ENCODE results near the gene CTNND2. TPM values are rescaled to one million over a fixed set of nuclear protein-coding genes. Genes with fewer than 3 reads are reported as not detected.

The CTNND2 gene
- polyA plus RNA-seq, 1 donor from 2014 or later: 67.0 TPM

- Histone ChIP-seq H3K9me3 (ENCODE audit: low read length) (no peaks in the 10 kb centered on the region), H4K20me1 (ENCODE audit: insufficient read depth) (no peaks in the 10 kb centered on the region), H2AFZ (ENCODE audit: low read depth, low read length) (no peak overlapping the region), H3K79me2 (replicated peaks; ENCODE audit: insufficient read depth, low read length) (no peaks in the 10 kb centered on the region), H3K27me3 (ENCODE audit: insufficient read depth, low read depth, low read length) (no peaks in the 10 kb centered on the region), H3K9ac (ENCODE audit: low read length) (no peak overlapping the region), H3K4me2 (ENCODE audit: low read length) (no peak overlapping the region), H3K27ac (ENCODE audit: low read length) (no peak overlapping the region), H3K9me2 (ENCODE audit: insufficient read depth, low read length) (no peaks in the 10 kb centered on the region), H3K36me3 (ENCODE audit: insufficient read depth, low read length) (no peaks in the 10 kb centered on the region), H3K4me3 (ENCODE audit: low read length) (no peak overlapping the region), H3F3A (ENCODE audit: insufficient read depth, low read length, poor library complexity, severe bottlenecking) (no peaks in the 10 kb centered on the region)
- TF ChIP-seq SMC3 (conservative IDR thresholded peaks at IDR 0.05; ENCODE audit: poor library complexity): no peak
- TF ChIP-seq POLR2AphosphoS5 (IDR thresholded peaks at IDR 0.05): no peak
- TF ChIP-seq REST (IDR thresholded peaks at IDR 0.05; ENCODE audit: borderline replicate concordance): no peak
- TF ChIP-seq EP300 (conservative IDR thresholded peaks at IDR 0.05; ENCODE audit: poor library complexity, severe bottlenecking): no peak
- no peak for TF ChIP-seq EZH2 (IDR thresholded peaks at IDR 0.05; ENCODE audit: borderline replicate concordance, insufficient read depth, low read length, poor library complexity, severe bottlenecking)
- TF ChIP-seq, protein P1, sequence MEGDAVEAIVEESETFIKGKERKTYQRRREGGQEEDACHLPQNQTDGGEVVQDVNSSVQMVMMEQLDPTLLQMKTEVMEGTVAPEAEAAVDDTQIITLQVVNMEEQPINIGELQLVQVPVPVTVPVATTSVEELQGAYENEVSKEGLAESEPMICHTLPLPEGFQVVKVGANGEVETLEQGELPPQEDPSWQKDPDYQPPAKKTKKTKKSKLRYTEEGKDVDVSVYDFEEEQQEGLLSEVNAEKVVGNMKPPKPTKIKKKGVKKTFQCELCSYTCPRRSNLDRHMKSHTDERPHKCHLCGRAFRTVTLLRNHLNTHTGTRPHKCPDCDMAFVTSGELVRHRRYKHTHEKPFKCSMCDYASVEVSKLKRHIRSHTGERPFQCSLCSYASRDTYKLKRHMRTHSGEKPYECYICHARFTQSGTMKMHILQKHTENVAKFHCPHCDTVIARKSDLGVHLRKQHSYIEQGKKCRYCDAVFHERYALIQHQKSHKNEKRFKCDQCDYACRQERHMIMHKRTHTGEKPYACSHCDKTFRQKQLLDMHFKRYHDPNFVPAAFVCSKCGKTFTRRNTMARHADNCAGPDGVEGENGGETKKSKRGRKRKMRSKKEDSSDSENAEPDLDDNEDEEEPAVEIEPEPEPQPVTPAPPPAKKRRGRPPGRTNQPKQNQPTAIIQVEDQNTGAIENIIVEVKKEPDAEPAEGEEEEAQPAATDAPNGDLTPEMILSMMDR (IDR thresholded peaks at IDR 0.05; ENCODE audit: poor library complexity, severe bottlenecking): no peak
- TF ChIP-seq RAD21 (conservative IDR thresholded peaks at IDR 0.05): no peak
- TF ChIP-seq MXI1 (conservative IDR thresholded peaks at IDR 0.05; ENCODE audit: poor library complexity, severe bottlenecking): no peak
- no peak for TF ChIP-seq TAF1 (IDR thresholded peaks at IDR 0.05; ENCODE audit: low read depth)
Observed at GRCh38 chr5:11361768-11362167, 542.5 kb downstream of the CTNND2 start.

DNA sequence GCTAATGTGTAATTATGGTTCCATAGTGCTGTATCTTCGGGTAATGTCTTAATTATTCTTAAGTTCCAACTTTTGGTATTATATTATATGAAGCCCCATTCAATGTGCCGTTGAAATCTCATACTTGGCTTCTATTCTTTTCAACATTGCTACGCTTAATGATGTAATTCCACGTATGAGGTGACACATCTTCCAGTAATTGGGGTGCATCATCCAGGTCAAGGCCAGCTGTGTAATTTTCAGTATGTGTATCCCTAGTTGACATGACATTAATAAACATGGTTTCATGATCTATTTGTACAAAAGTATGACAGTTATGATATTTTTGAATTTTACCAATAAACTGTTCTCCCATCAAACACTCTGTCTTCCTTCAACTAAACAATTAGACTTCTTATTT, 546.3 kb downstream of the CTNND2 start:
- H3K4me2 ChIP-seq (ENCODE audit: low read length): no peak overlapping the region
- H3K9ac ChIP-seq (ENCODE audit: low read length): no peak overlapping the region
- H3K9me3 ChIP-seq (ENCODE audit: low read length): no peaks in the 10 kb centered on the region
- TF ChIP-seq TAF1 (IDR thresholded peaks at IDR 0.05; ENCODE audit: low read depth) (no peak), REST (IDR thresholded peaks at IDR 0.05; ENCODE audit: borderline replicate concordance) (no peak), POLR2AphosphoS5 (IDR thresholded peaks at IDR 0.05) (no peak), RAD21 (conservative IDR thresholded peaks at IDR 0.05) (no peak), EZH2 (IDR thresholded peaks at IDR 0.05; ENCODE audit: borderline replicate concordance, insufficient read depth, low read length, poor library complexity, severe bottlenecking) (no peak)
- TF ChIP-seq, protein P1 (IDR thresholded peaks at IDR 0.05; ENCODE audit: poor library complexity, severe bottlenecking): no peak
- H3K4me3 ChIP-seq (ENCODE audit: low read length): no peak overlapping the region
- no peaks in the 10 kb centered on the region for H3K27me3 ChIP-seq (ENCODE audit: insufficient read depth, low read depth, low read length)
- no peaks in the 10 kb centered on the region for H3K9me2 ChIP-seq (ENCODE audit: insufficient read depth, low read length)
- H2AFZ ChIP-seq (ENCODE audit: low read depth, low read length): no peak overlapping the region
- no peaks in the 10 kb centered on the region for H3F3A ChIP-seq (ENCODE audit: insufficient read depth, low read length, poor library complexity, severe bottlenecking)
- H3K79me2 ChIP-seq (replicated peaks; ENCODE audit: insufficient read depth, low read length): no peaks in the 10 kb centered on the region
- H3K36me3 ChIP-seq (ENCODE audit: insufficient read depth, low read length): no peaks in the 10 kb centered on the region
- no peaks in the 10 kb centered on the region for H4K20me1 ChIP-seq (ENCODE audit: insufficient read depth)
- no peak overlapping the region for H3K27ac ChIP-seq (ENCODE audit: low read length)
